ENCODE results near the gene LCE7A. TPM values are rescaled to one million over a fixed set of nuclear protein-coding genes. Genes with fewer than 3 reads are reported as not detected.

LCE7A gene
- total RNA-seq, 4 donors from 2014 or later: not detected

- no peak for TF ChIP-seq CTCF (IDR thresholded peaks at IDR 0.05)
- DNase-seq (ENCODE audit: low spot score) (no peak), ATAC-seq (ENCODE audit: low FRiP score) (no peak)
These were observed 26.3 kb downstream of the LCE7A start for GRCh38 chr1:152886085-152886484.

- TF ChIP-seq CTCF (IDR thresholded peaks at IDR 0.05): no peak
- ATAC-seq (ENCODE audit: low FRiP score) (no peak), DNase-seq (ENCODE audit: low spot score) (no peak)
These were observed 27.1 kb downstream of the LCE7A start for GRCh38 chr1:152886758-152887409.

GRCh38 chr1:152888126-152888525, 28.3 kb downstream of the LCE7A start:
- no peak for TF ChIP-seq CTCF (IDR thresholded peaks at IDR 0.05)
- DNase-seq (ENCODE audit: low spot score) (no peak), ATAC-seq (ENCODE audit: low FRiP score) (no peak)

- TF ChIP-seq CTCF (IDR thresholded peaks at IDR 0.05): no peak
- DNase-seq (ENCODE audit: low spot score) (no peak), ATAC-seq (ENCODE audit: low FRiP score) (no peak)
These were observed 39.2 kb downstream of the LCE7A start for GRCh38 chr1:152899027-152899426.

- ATAC-seq (ENCODE audit: low FRiP score): no peak
- no peak for DNase-seq (ENCODE audit: low spot score)
- TF ChIP-seq CTCF (IDR thresholded peaks at IDR 0.05): no peak
These were observed 40.1 kb downstream of the LCE7A start for GRCh38 chr1:152899883-152900282.

GRCh38 chr1:152901631-152902030, 41.8 kb downstream of the LCE7A start:
- ATAC-seq (ENCODE audit: low FRiP score) (no peak), DNase-seq (ENCODE audit: low spot score) (no peak)
- TF ChIP-seq CTCF (IDR thresholded peaks at IDR 0.05): no peak

- no peak for TF ChIP-seq CTCF (IDR thresholded peaks at IDR 0.05)
- ATAC-seq (ENCODE audit: low FRiP score) (no peak), DNase-seq (ENCODE audit: low spot score) (no peak)
These were observed 42.8 kb downstream of the LCE7A start for GRCh38 chr1:152902636-152903035.
